Measurements from ENCODE around the gene CNTN5.

Gene CNTN5

GRCh38 chr11:99170591-99170990 is 149.8 kb downstream of the CNTN5 start:
- no peak for DNase-seq (ENCODE audit: low read depth)

DNA sequence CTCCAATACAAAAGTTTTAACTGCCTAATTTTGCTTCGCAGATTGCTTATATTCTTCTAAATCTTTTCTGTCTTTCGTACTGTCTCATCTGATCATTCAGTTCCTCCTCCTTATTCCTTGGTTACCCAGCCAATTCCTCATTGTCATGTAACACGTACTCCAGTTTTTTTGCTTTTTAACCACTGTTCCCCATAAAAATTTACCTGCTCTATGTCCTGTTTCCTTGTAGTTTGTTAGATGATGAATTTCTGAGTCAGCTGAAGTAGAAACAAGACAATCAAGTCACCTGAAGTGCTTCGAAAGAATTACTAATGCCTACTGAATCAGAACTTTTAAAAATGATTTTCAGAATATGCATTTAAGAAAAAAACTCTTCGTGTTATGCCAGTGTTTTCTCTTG is 150.6 kb downstream of the CNTN5 start:
- DNase-seq (ENCODE audit: low read depth), result no peak

DNA sequence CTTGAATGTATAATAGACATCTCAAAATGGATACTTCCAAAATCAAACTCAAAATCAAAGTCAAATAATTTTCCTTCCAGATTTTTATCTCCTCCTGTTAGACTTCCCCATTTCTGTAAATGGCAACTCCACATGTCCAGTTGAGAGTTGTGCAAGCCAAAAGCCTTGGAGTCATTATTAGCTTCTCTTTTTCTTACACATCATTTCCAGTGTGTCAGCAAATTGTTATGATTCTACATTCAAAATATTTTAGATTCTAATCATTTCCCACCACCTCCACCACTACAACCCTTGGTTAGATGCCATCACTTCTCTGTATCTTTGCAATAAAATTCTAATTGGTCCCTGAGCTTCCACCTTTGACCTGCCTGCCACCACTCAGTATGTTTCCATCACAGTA is 155.7 kb downstream of the CNTN5 start:
- no peak for DNase-seq (ENCODE audit: low read depth)

- no peak for DNase-seq (ENCODE audit: low read depth)
Observed at GRCh38 chr11:99177446-99177845, 156.7 kb downstream of the CNTN5 start.

GRCh38 chr11:99184146-99184545 is 163.4 kb downstream of the CNTN5 start:
- no peak for DNase-seq (ENCODE audit: low read depth)

GRCh38 chr11:99188221-99188620 is 167.5 kb downstream of the CNTN5 start:
- DNase-seq (ENCODE audit: low read depth), result no peak

DNA sequence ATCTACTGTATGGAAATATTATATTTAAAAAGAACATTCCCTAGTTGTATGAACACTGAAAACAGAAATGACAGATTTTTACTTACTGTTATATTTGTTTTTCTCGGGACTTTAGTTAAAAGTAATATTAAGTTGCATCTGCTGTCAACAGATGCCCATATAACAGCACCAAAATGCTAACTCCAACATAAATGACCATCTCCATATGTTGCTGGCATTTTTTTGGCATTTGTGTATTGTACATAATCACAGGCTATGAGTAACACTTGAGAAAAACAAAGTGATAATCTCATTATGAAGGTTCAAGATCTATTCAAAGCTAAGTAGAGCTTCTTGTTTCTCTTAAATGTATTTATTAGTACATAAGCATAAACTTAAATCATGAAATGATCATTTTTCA is 172.0 kb downstream of the CNTN5 start:
- no peak for DNase-seq (ENCODE audit: low read depth)

GRCh38 chr11:99197477-99197876 is 176.7 kb downstream of the CNTN5 start:
- DNase-seq (ENCODE audit: low read depth), result no peak

DNA sequence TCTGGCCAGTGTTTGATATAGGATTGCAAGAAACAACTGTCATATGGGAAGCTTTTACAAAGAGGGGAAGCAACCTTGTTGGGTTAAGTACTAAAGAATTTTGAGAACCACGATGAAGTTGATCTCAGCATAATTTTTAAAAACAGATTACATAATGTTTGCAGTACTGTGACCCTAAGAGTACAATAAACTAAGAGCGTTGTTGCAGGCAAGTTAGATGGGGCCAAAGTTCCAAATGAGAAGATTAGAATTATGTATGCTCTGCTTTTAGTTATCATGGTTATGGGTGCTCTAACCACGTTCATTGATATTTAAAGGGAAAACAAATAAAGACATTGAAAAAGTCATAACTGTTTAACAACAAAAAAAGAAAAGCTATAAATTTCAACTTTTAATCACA is 177.5 kb downstream of the CNTN5 start:
- DNase-seq (ENCODE audit: low read depth), result no peak

DNA sequence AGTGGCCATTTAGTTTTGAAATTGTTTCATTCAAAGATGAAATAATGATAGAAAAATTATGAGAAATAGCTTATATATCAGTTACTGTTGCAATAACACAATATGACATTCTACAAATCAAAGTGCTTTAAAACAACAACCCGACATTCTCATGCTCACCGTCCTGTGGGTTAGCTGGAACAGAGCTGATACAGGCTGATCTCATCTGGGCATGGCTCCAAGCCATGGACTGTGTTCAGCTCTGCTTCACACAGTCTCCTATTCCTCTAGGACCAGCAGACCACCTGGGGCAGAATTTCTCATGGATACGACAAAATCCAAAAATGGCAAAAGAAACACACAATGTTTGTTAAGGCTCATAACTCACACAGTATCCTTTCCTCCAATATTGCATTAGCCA is 178.6 kb downstream of the CNTN5 start:
- DNase-seq (ENCODE audit: low read depth), result no peak

DNA sequence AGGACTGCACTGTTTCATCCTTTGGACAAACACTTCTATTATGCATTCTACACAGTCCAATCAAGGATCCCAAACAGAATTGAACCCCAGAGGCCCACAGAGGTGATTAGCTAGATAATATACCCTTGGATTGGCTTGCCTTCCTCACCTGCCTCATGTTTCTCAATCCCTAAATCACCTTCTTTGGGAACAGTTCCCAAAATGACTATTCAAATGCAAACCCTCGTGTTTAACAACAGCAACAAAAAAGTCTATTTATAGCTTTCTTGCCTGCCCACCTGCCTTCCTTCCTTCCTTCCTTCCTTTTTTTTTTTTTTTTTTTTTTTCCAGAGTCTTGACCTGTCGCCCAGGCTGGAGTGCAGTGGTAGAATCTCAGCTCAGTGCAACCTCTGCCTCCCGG is 180.0 kb downstream of the CNTN5 start:
- no peak for DNase-seq (ENCODE audit: low read depth)

DNA sequence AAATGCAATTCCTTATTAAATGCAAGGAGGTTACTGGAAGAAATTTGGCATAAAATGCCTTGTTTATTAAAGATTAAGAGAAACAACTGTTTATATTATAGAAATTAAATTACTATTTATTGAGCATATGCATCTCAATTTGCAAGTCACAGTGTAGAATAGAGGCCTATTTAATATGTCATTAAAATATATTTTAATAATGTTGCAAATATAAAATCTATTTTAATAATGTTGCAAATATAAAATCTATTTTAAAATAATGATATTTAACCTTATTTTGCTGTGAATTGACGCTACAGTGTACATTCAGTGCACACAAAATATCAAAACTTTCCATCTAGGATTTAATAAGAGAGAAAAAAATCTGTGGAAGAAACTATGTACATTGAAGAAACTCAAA is 188.1 kb downstream of the CNTN5 start:
- no peak for DNase-seq (ENCODE audit: low read depth)

DNA sequence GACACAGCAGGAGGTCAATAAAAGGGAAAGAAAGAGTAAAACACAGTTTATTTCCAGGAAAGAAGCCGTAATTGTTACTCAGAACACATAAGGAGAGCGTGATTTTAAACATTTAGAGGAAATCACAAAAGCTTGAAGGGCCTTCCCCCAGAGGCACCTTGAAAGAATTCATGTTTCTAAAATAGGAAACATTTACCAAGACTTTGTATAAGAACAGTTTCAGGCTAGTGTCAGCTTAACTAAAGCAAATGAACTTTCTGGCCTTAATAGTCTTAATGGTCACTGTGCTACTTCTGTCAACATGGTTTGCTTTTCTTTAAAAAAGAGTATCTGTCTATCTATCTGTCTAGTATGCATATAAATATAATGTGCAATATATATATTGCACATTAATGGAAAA is 208.8 kb downstream of the CNTN5 start:
- DNase-seq (ENCODE audit: low read depth), result no peak

DNA sequence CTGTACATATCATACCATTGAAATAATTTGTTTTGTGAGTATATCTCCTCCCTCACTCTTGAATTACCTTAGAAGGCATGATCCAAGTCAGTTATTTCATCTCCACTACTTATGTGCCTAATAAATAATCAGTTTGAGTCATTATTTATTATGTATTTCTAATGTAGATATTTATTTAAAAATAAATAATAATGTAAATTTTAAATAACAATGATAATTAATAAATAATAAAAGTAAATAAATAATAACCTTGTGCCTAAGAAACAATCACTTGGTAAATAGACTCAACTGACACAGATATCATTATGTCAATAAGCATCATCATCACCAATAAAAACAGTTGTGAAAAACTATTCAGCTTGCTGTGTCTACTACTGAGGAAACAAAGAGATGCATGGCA is 213.8 kb downstream of the CNTN5 start:
- DNase-seq (ENCODE audit: low read depth), result no peak

- no peak for DNase-seq (ENCODE audit: low read depth)
Observed at GRCh38 chr11:99238401-99238800, 217.7 kb downstream of the CNTN5 start.

DNA sequence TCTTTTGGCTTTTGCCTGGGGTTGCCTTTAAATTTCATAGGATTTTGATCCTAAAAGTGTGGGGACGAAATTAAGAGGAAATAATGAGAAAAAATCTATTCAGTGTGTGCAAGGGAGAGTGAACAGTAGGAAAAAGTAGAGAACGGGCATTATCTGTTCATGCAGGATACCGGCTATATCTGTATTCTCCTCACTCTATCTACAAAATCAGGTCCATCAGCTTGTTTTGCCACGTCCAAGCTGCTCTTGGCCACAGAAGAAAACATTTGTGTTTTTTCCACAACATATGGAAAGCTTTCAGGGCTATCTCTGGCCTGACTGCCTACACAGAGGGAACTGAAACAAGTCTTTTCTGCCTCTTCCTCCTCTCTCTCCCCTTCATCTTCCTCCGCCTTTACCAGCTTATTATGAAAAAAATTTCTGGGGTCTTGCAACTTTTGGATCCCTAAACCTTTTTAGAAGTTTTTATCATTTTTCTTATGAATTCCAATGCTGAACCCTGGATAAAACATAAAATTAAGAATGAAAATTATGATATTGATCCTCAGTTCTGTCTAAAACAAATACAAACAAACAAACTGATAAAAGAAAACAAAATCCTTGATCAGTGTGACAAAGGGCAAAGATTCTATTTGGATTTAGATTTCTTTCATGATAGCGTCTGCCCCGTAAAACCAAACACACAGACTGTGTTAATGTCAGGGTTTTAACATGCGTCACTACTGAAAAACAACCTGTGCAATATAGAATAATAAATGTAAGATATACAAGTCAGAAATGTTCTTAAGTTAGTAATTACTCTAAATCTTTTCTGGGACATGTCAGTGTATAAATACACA is 219.7 kb downstream of the CNTN5 start:
- no peak for DNase-seq (ENCODE audit: low read depth)

DNA sequence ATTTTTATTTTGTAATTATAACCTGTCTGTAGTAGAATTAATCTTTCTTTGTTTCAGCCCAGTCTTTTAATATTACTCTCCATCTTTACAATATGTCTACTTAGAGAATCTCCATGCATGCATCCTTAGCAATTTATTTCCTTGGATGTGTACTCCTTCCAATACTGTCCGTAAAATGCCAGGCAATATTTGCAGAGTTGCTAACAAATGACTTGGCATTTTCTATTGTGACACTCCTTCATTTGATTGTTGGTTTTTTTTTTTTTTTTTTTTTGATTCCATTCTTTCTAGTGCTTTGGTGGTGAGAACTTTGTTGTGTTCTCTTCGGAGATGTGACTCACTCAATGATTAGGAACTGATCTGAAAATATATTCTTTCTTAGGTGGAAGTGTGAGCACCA is 220.3 kb downstream of the CNTN5 start:
- no peak for DNase-seq (ENCODE audit: low read depth)

DNA sequence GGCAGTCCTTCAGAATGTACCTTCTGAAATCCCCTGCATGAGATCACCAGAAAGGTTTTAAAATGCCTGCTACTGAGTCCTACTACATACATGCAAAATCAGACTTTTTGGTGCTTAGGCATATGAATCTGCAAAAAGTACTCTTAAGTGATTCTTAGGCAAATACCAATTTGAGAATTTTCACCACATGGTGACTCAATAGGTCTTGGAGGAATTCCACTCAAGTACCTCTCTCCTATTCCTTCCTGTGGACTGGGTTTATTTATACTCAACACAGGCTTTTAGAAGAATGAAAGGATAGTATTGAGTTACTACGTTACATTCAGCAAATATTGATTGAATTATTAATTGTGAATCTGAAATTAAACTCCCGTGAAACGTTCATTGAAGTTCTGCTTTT is 223.9 kb downstream of the CNTN5 start:
- no peak for DNase-seq (ENCODE audit: low read depth)

GRCh38 chr11:99246199-99246598 is 225.4 kb downstream of the CNTN5 start:
- DNase-seq (ENCODE audit: low read depth), result no peak

DNA sequence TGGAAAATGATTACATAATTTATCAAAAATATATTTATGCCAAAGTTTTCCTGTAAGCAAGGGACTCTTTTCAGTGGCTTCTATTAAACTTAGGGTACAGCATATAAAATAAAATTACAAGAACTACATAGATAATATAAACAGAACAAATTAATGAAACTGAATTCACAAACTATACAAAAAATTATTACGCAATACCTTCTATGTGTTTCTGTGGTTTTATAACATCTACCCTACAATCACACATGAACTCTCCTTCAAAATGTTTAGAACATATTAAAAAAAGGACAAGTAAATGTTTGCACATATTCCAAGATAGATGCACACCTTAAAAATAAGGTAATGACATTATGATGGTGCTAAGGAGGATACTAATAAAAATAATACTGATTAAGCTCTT is 235.9 kb downstream of the CNTN5 start:
- DNase-seq (ENCODE audit: low read depth), result no peak

- no peak for DNase-seq (ENCODE audit: low read depth)
Observed at GRCh38 chr11:99257131-99257530, 236.4 kb downstream of the CNTN5 start.

DNA sequence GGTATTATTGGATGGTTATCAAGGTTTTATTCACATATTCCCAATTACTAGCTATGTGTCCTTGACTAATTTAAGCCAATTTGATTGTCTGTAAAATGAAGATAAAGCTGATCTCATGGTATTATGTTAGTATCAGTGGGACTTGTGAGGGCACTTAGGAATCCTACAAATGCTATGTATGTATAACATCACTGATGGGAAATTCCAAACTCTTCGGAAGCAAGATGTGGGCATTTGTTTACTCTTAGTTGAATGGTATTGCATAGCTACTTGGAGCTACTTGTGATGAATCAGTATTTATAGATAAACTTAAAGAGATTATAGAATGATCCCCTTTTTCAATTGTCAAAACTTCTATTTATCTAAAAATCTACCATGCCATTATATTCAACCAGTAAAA is 239.9 kb downstream of the CNTN5 start:
- DNase-seq (ENCODE audit: low read depth), result no peak

- DNase-seq (ENCODE audit: low read depth), result no peak
Observed at GRCh38 chr11:99268886-99269285, 248.1 kb downstream of the CNTN5 start.

- DNase-seq (ENCODE audit: low read depth), result no peak
Observed at GRCh38 chr11:99271527-99271926, 250.8 kb downstream of the CNTN5 start.
